SU-DHL-6 (cell line): ENCODE measurements around the gene STK4.

Experiments used
- H2AFZ ChIP-seq: fragments of 200-600 bp; sonication (generic); 2 replicates; pipeline ENCODE4 v1.6.1; 2014; ENCODE audit warnings: low read depth, mild to moderate bottlenecking, moderate library complexity, mixed read lengths, antibody characterized with exemption, low read length; ENCODE audit not compliant: severe bottlenecking
- H3F3A ChIP-seq: fragments of 200-600 bp; shearing (Covaris generic); 2 replicates; pipeline ENCODE4 v1.6.0; 2016; ENCODE audit warnings: antibody characterized with exemption, mild to moderate bottlenecking; ENCODE audit not compliant: insufficient read depth
- H3K27ac ChIP-seq: fragments of 200-600 bp; sonication (generic); 2 replicates; pipeline ENCODE4 v1.5.1; 2016; ENCODE audit warnings: low read depth, mild to moderate bottlenecking, low read length, moderate library complexity, mixed read lengths
- H3K27me3 ChIP-seq: fragments of 200-600 bp; sonication (generic), shearing (Covaris generic); 2 replicates; pipeline ENCODE4 v1.6.0; 2014; ENCODE audit warnings: mild to moderate bottlenecking, low read length
- H3K36me3 ChIP-seq: fragments of 200-600 bp; sonication (generic); 2 replicates; pipeline ENCODE4 v1.6.1; 2014; ENCODE audit warnings: mild to moderate bottlenecking, low read length, mixed read lengths
- H3K4me2 ChIP-seq: fragments of 300-600, 200-600 bp; shearing (Covaris generic), sonication (generic); 2 replicates; pipeline ENCODE4 v1.6.0; 2014; ENCODE audit warnings: low read length, low read depth, mild to moderate bottlenecking; ENCODE audit not compliant: poor library complexity, severe bottlenecking
- H3K4me3 ChIP-seq: fragments of 200-600 bp; sonication (generic); 2 replicates; pipeline ENCODE4 v1.5.1; 2014; ENCODE audit warnings: antibody characterized with exemption, low read length, mild to moderate bottlenecking, mixed read lengths; ENCODE audit not compliant: insufficient read depth, poor library complexity, severe bottlenecking
- H3K79me2 ChIP-seq: fragments of 200-600 bp; sonication (generic); 2 replicates; pipeline ENCODE4 v1.6.1; 2014; ENCODE audit warnings: mild to moderate bottlenecking, low read length, moderate library complexity; ENCODE audit not compliant: insufficient read depth
- H3K9ac ChIP-seq: fragments of 200-600 bp; sonication (generic); 2 replicates; pipeline ENCODE4 v1.7.0; 2014; ENCODE audit warnings: mild to moderate bottlenecking, low read length
- H3K9me2 ChIP-seq: fragments of 200-600 bp; sonication (generic); replicated peaks from 2 replicates; pipeline ENCODE4 v1.6.1; 2014; ENCODE audit warnings: low read length; ENCODE audit not compliant: insufficient read depth
- H3K9me3 ChIP-seq: fragments of 200-600 bp; sonication (generic); 2 replicates; pipeline ENCODE4 v1.6.1; 2014; ENCODE audit warnings: low read length, mixed read lengths; ENCODE audit not compliant: insufficient read depth
- H4K20me1 ChIP-seq: fragments of 200-600 bp; sonication (generic); 2 replicates; pipeline ENCODE4 v1.6.1; 2014; ENCODE audit warnings: low read depth, mild to moderate bottlenecking, antibody characterized with exemption, low read length, moderate library complexity, mixed read lengths
- EZH2phosphoT487 ChIP-seq: fragments of 200-600 bp; sonication (generic), shearing (Covaris generic); conservative IDR thresholded peaks from 2 replicates; pipeline ENCODE4 v1.6.1; 2018; ENCODE audit warnings: mild to moderate bottlenecking, antibody characterized with exemption, low read length, moderate library complexity, mixed read lengths
- TF ChIP-seq, protein P1 (sequence below): fragments of 200-600 bp; sonication (generic); IDR thresholded peaks from one replicate; pipeline ENCODE4 v1.5.1; 2017; ENCODE audit warnings: antibody characterized with exemption, mild to moderate bottlenecking, low read length, moderate library complexity; ENCODE audit not compliant: insufficient read depth, poor library complexity, severe bottlenecking

STK4 gene

GRCh38 chr20:44990425-44990824, 24.1 kb downstream of the STK4 start:
- H3K9ac ChIP-seq, result no peak overlapping the region
- TF ChIP-seq, protein P1, sequence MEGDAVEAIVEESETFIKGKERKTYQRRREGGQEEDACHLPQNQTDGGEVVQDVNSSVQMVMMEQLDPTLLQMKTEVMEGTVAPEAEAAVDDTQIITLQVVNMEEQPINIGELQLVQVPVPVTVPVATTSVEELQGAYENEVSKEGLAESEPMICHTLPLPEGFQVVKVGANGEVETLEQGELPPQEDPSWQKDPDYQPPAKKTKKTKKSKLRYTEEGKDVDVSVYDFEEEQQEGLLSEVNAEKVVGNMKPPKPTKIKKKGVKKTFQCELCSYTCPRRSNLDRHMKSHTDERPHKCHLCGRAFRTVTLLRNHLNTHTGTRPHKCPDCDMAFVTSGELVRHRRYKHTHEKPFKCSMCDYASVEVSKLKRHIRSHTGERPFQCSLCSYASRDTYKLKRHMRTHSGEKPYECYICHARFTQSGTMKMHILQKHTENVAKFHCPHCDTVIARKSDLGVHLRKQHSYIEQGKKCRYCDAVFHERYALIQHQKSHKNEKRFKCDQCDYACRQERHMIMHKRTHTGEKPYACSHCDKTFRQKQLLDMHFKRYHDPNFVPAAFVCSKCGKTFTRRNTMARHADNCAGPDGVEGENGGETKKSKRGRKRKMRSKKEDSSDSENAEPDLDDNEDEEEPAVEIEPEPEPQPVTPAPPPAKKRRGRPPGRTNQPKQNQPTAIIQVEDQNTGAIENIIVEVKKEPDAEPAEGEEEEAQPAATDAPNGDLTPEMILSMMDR, result no peak
- no peak for TF ChIP-seq EZH2phosphoT487
- no peaks in the 10 kb centered on the region for H3K9me2 ChIP-seq
- H3K9me3 ChIP-seq, result no peaks in the 10 kb centered on the region
- H3K4me3 ChIP-seq, result no peak overlapping the region
- H3K79me2 ChIP-seq, result peaks cover 73% of the 10 kb centered on the region
- H4K20me1 ChIP-seq, result peaks cover 11% of the 10 kb centered on the region
- no peaks in the 10 kb centered on the region for H3K27me3 ChIP-seq
- no peak overlapping the region for H3K4me2 ChIP-seq
- no peak overlapping the region for H2AFZ ChIP-seq
- peaks cover 55% of the 10 kb centered on the region for H3K36me3 ChIP-seq
- H3F3A ChIP-seq, result peaks cover 23% of the 10 kb centered on the region; the same call in 1 of the 2 replicates
- no peak overlapping the region for H3K27ac ChIP-seq

- Histone ChIP-seq H3F3A (peaks cover 23% of the 10 kb centered on the region; the same call in 1 of the 2 replicates), H2AFZ (no peak overlapping the region), H3K36me3 (peaks cover 55% of the 10 kb centered on the region), H4K20me1 (peaks cover 11% of the 10 kb centered on the region), H3K9me3 (no peaks in the 10 kb centered on the region), H3K27ac (no peak overlapping the region), H3K9me2 (no peaks in the 10 kb centered on the region), H3K4me2 (no peak overlapping the region), H3K27me3 (no peaks in the 10 kb centered on the region), H3K4me3 (no peak overlapping the region), H3K9ac (no peak overlapping the region), H3K79me2 (peaks cover 69% of the 10 kb centered on the region)
- TF ChIP-seq EZH2phosphoT487, result no peak
- TF ChIP-seq, protein P1, result no peak
These were observed 24.6 kb downstream of the STK4 start for GRCh38 chr20:44990957-44991356.

DNA sequence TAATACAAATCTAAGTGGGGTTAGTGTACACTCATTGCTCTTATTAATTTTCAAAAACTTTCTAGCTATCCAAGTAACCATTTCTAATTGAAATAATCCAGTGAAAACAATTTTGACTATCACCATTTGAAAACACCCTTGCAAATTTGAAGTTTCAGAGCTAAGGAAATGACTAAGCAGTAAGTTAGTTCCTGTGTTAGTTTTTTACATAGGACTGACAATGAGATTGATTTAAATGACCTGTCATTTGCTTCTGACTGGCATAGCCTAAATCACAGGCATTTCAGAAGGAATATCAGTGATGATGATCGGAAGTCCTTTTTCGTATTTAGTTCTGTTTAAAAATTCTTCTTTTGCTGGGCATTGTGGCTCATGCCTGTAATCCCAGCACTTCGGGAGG, 27.0 kb downstream of the STK4 start:
- peaks cover 12% of the 10 kb centered on the region; the same call in 1 of the 2 replicates for H3F3A ChIP-seq
- no peaks in the 10 kb centered on the region for H3K9me2 ChIP-seq
- H3K4me3 ChIP-seq, result no peak overlapping the region
- H3K4me2 ChIP-seq, result no peak overlapping the region
- no peaks in the 10 kb centered on the region for H3K9me3 ChIP-seq
- H3K27ac ChIP-seq, result no peak overlapping the region
- peaks cover 54% of the 10 kb centered on the region for H3K79me2 ChIP-seq
- no peak overlapping the region for H2AFZ ChIP-seq
- peaks cover 11% of the 10 kb centered on the region; the same call in 1 of the 2 replicates for H4K20me1 ChIP-seq
- H3K27me3 ChIP-seq, result no peaks in the 10 kb centered on the region
- no peak overlapping the region for H3K9ac ChIP-seq
- peaks cover 57% of the 10 kb centered on the region for H3K36me3 ChIP-seq
- TF ChIP-seq, protein P1, result no peak
- no peak for TF ChIP-seq EZH2phosphoT487

DNA sequence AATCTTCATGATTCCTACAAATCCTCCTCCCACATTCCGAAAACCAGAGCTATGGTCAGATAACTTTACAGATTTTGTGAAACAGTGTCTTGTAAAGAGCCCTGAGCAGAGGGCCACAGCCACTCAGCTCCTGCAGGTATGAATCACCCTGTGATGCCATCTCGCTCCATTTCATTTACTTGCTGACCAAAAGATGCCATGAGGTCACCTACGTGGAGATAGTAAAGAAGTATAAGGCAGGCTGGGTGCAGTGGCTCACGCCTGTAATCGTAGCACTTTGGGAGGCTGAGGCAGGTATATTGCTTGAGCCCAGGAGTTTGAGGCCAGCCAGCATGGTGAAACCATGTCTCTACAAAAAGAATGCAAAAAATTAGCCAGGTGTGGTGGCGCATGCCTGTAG, 30.9 kb downstream of the STK4 start:
- Histone ChIP-seq H4K20me1 (no peaks in the 10 kb centered on the region), H3K27me3 (no peaks in the 10 kb centered on the region), H3F3A (peaks cover 4% of the 10 kb centered on the region), H3K9ac (no peak overlapping the region), H3K9me3 (no peaks in the 10 kb centered on the region), H3K36me3 (peaks cover 69% of the 10 kb centered on the region), H3K4me2 (no peak overlapping the region), H3K4me3 (no peak overlapping the region), H2AFZ (no peak overlapping the region), H3K27ac (no peak overlapping the region), H3K9me2 (no peaks in the 10 kb centered on the region), H3K79me2 (peaks cover 20% of the 10 kb centered on the region)
- TF ChIP-seq, protein P1, result no peak
- TF ChIP-seq EZH2phosphoT487, result no peak
